Ramos (cell line): ENCODE data around the gene TNFRSF9.
"Not testable (repeated sequence)": the region's sequence is repeated elsewhere in the genome, so short reads cannot be mapped to it uniquely, and the experiment has no call there.

Source experiments
- in situ Hi-C: fragments of 300-500 bp; cut with MboI; formaldehyde crosslinking; loops from one replicate; pipeline ENCODE4 v1.14.3; 2022; ENCODE audit warnings: low sequenced_read_pairs; ENCODE audit not compliant: unreplicated experiment

The TNFRSF9 gene

DNA sequence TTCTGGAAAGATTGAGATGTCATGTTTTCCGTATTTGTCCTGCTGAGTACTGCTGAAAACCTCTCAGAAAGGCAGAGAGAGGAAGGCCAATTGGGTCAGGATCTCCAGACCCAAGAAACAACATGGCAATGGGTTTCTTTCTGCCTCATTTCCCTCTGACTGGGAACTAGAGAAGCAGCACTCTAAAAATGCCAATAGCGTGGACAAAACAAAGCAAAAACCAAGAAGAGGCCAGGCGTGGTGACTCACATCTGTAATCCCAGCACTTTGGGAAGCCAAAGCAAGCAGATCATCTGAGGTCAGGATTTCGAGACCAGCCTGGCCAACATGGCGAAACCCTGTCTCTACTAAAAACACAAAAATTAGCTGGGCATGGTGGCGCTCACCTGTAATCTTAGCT lies 18.3 kb downstream of the TNFRSF9 start:
- in situ Hi-C loops: no loop called here

DNA sequence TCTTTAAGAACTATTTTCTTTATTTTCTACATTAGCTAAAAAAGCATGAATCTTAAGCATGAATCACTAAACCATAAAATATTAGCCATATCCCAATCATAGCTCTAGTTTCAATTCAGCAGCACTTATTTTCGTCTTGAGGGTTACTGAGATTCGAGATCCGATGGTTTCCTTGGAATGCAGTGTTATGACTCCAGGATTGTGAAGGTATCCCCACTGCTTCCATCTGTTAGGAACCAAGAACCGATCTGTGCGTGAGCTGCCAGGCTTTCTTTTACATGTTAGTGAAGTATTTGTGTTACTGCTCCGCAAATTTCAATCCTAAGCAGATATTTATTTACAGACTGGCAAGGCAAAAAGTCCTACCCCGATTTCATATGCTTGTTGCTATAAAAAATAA lies 18.8 kb downstream of the TNFRSF9 start:
- in situ Hi-C loops: no loop called here

DNA sequence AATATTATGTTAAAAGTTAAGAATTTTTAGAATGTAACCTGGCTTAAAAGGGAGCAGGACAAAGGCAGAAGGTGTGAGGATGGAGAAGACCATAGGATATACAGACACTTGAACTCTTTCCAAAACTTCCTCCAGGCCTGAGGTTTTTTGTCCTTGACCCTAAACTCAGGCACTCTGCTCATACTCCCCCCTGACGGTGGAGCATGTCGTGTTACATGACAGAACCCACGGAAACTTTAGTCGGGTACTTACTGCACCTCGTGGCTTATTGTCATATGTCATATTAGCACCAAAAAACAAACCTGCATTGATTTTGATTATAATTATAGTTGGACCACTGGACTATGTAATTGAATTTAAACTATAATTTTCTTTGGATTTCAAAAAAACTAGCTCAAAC lies 20.8 kb downstream of the TNFRSF9 start:
- in situ Hi-C loops: no loop called here

DNA sequence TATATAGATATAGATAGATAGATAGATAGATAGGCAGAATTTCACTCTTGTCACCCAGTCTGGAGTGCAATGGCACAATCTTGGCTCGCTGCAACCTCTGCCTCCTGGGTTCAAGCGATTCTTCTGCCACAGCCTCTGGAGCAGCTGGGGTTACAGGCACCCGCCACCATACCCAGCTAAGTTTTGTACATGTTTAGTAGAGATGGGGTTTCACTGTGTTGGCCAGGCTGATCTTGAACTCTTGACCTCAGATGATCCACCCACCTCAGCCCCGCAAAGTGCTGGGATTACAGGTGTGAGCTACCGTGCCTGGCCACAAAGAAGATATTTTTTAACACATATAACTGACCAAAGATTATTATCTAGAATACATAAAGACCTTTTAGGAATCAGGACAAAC lies 22.7 kb downstream of the TNFRSF9 start:
- in situ Hi-C loops: not testable (repeated sequence)

DNA sequence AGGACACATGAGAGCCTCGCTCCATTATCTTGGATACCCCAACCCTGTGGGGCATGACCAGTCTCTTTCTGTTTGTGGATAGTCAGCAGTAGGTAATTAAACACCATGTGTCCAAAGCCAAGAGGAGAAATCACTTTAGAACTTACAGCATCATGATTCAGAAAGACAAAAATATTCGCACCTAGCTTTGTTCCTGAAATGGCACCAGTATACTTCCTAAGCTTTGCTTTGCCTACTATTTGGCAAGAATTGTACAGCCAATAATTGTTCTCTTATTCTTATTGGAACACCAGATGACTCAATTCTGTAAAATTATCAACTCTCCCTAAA lies 24.2 kb downstream of the TNFRSF9 start:
- in situ Hi-C loops: no loop called here

DNA sequence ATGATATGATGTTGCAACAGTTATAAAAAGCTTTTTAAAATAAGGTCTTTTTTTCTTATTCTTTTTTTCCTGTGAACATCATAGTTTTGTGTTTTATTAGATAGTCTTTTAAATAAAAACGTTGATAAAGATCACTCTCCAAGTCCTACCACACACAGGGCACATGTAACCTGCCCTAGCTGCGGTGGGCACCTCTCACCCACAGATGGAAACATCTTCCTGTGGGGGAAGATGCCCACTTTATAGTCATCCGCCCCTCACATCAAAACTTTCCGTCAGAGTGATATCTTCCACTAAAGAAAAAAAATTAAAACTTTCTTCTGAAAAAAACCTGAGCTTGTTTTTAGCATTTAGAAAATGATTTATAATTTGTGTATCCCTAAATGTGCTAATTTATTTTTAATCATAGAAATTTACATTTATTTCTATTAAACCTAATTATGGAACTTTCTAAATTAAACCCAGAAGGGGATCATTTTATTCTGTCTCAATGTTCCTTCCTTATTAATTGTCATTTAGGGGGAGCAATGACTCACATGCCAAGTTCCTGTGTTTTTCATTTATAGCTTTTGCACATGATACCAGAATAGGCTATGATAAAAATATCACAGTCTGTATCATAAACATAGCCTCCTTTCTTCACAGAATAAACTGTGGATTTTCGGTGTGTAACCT lies 24.7 kb downstream of the TNFRSF9 start:
- in situ Hi-C loops: no loop called here

DNA sequence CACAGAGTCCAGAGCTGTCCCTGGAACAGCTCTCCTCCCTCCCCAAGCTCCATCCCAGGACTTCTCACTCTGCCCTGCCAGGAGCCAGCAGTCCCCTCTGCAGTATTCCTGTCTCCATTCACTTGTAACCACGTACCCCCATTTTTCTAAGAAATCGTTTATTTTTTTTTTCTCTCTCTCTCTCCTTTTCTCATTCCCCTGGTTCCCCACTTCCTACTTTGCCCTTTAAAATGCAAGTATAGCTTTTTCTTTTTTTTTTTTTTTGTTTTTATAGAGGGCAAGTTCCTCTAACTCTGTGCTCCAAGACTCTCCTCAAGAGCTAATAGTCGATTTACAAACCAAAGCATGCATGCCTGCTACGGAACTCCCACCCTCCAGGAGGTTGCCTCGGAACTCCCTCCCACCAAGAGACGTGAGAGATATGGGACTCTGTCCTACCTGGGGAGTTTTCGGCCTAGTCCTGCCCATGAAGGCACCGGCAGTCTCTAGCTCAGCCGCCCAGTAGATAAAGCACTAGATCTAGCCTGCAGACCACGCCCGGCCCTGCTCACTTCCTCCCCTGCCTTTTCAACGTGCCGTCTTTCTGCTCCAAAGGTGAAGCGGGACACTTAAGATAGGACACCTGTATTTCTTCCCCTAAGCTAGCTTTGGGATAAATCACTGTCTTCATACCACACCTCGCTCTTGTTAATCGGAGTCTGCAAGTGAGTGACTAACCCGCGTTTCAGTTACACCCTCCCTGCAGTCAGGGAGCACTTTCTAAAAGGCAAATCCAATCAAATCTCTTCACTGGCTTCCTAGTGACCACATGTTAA lies 27.7 kb downstream of the TNFRSF9 start:
- in situ Hi-C loops: no loop called here

DNA sequence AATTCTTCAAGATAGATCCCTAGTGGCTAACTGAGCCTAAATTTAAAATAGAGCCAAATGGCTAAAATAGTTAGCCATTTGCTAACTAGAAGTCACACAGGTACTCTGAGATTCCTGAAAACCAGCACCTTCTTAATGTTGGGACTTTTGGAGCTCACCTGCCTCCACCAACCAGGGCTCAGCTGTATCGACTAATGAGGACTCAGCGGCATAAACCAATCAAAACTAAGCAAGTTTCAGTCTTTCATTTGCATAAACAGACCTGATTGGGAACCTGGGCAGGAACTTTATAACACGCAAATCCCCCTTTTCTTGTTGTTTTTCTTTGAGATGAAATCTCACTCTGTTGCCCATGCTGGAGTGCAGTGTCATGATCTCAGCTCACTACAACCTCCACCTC lies 28.5 kb downstream of the TNFRSF9 start:
- in situ Hi-C loops: no loop called here

DNA sequence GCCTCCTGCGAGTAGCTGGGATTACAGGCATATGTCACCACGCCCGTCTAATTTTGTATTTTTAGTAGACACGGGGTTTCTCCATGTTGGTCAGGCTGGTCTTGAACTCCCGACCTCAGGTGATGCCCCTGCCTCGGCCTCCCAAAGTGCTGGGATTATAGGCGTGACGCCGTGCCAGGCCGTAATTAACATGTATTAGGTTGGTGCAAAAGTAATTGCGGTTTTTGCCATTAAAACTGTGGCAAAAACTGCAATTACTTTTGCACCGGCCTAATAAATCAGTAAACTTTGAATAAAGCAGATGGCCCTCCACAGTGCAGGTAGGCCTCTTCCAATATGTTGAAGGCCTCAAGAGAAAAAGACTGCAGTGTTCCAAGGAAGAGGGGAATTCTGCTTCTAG lies 35.4 kb downstream of the TNFRSF9 start:
- in situ Hi-C loops: loop anchor here (10.0 kb wide), 1 partner anchor 240 kb away; no protein-coding TSS in a partner anchor

DNA sequence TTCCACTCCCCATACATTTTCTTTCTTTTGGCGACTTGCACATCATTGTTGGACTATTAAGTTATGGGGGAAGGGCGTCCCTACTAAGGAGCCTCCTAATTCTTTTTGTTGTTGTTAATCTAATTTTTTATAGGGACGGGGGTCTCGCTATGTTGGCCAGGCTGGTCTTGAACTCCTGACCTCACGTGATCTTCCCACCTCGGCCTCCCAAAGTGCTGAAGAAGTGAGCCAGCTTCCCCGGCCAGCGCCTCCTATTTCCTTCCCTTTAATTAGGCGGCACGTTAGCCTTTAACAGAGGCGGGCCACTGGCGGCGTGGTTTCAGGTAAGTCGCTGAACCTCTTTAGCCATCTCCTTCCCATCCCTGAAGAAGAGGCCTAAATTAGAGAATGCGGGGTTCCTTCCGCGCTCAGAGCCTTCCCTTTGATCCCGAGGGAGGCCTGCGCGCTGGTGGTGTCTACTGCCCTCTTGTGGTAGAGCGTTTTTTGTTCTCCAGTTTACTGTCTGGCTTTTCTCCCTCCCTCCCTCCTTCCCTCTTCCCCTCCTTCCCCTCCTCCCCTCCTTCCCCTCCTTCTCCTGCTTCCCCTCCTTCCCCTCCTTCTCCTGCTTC lies 38.1 kb downstream of the TNFRSF9 start:
- in situ Hi-C loops: loop anchor here (10.0 kb wide), 1 partner anchor 238 kb away; no protein-coding TSS in a partner anchor

DNA sequence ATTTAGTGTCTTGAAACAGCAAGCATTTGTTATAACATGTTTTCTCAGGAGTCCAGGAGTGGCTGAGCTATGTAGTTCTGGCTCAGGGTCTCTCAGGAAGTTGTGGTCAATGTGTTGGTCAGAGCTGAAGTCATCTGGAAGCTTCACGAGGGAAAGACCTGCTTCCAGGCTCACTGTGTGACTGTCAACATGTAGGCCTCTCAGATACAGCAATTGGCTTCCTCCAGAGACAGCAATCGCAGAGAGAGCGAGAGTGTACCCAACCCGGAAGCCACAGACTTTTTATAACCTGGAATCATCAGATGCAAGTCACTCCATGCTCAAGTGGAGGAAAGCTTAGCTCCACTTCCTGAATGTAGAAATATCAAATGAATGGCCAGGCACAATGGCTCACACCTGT lies 40.9 kb downstream of the TNFRSF9 start:
- in situ Hi-C loops: loop anchor here (10.0 kb wide), 1 partner anchor 235 kb away; no protein-coding TSS in a partner anchor

DNA sequence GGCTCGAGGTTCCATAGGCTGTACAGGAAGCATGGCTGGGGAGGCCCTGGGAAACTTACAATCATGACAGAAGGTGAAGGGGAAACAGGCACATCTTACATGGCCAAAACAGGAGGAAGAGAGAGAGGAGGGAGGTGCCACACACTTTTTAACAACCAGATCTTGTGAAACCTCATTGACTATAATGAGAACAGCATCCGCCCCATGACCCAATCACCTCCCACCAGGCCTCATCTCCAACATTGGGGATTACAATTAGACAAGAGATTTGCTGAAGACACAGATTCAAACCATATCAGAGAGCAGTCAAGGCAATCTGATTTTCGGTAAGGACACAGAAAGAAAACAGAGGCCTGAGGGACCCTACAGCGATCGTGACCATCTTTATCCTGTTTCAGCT lies 41.7 kb downstream of the TNFRSF9 start:
- in situ Hi-C loops: no loop called here

DNA sequence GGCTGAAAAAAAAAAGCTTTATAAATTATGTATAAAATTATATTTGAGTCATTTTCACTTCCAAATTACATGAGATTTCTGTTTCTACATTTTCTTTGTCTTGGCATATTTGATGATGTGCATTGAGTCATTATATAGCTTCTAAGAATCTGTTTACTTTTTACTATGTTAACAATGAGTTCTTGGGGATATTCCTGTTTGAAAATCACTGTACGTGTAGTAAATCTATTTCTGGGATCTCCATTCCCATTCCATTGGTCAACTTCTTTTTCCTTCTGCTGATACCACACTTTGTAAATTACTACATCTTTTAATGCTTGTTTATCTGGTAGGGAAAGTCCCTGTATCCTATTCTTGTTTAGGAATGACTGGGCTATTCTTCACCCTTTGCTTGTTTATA lies 43.6 kb downstream of the TNFRSF9 start:
- in situ Hi-C loops: no loop called here

DNA sequence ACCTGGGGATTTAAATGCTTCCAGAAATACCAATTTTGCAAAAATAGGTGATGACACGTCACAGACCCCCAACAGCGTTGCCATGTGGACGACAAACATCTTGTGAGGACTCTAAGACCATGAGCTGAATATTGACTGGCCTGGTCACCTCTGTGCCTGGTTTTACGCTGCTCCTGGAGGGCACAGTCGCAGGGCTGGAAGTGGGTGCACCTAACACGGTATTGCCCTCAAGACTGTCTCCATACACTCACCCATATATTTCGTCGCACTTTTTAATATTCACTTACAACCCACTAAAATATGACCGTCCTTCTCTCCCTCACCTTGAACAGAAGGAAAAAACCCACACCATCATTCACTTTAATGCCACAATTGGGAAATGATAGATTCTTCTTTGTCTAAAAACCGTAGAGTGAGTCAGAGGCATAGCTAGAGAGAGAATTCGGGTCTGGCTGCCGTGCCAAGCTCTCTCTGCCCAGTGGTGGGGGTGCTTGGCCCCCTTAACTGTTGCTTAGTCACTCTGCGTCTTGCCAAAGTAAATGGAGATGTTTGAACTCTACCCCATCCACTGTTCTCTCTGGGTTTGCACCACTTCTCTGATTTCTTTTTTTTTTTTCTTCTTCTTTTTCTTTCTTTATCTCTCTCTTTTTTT lies 47.0 kb downstream of the TNFRSF9 start:
- in situ Hi-C loops: no loop called here

DNA sequence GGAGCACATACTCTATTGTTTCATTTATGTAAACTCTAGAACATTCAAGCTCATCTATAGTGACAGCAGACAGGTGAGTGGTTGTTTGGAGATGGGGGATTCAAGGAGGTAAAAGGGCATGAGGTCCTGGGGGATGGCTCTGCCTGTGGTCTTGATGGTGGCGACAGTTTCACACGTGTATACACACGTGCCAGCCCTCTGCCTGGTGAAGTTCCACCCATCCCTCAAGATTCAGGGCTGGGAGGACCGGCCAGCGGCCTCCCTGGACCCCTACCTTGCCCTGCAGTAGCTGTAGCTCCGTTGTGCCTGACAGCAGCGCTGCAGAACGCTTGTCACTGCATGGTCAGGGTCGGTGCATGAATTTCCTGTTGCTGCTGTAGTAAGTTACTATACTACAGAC lies 48.8 kb downstream of the TNFRSF9 start:
- in situ Hi-C loops: no loop called here

DNA sequence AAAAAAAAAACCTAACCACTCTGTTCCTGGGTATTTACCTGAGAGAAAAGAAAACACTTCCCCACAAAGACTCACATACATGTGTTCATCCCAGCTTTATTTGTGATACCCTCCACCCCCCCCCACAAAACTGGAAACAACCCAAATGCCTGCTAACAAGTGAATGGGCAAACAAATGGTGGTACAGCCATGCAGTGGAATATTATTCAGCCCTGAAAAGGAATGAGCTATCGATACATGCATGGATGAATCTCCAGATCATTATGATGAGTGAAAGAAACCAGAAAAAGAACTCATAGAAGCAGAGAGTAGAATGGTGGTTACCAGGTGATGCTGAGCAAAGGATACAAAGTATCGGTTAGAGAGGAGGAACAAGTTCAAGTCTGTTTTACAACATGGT lies 49.8 kb downstream of the TNFRSF9 start:
- in situ Hi-C loops: no loop called here

DNA sequence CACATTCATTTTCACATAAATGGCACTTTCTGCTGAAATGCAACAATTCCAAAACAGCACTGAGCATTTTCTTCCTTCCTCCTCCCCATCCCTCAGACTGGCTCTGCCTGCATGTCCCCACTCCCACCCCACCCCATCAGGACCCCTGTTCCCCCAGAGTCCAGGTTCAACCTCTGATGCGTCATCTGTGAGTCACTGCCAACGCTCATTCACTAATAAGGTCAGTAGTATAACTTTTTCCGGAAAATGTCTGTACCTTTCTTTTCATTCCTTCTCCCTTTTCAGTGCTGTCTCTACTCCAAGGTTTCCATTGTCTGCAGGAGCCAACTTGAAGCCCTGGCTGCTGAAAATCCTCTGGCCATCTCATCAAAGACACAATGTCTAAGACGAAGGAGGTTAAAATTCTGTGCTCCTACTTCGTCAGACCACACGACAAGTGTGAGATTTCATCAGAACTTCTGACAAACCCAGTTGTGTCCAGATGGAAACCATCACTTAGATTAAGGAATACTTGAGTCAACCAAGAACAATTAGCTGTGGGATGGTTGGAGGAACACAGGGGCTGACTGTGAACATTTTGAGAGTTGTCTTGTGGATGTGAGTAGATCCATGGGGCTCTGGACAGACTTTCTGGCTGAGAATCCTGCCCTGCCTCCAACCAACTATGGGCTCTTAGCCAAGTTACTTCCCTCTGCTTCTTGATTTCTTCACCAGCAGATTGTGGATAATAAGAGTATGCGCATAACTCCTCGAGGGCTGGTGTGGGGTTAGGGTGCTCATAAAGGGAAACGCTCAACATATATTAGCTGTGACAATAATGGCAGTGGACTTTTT lies 52.2 kb downstream of the TNFRSF9 start:
- in situ Hi-C loops: no loop called here

DNA sequence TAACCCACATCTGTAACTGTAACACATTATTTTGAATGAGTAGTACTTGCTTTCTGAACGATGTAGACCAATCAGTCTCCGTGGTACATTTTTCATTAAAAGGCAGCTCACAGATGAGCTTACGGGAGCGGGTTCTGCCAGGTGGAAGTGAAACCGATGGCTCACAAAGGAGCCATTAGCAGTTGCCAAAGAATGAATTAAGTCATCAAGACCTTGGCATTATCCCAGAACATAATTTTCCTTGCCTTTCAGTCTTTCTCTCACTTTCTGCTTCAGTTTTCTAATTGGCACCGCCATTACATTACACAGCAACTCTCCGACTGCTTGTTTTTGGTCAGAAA lies 54.3 kb downstream of the TNFRSF9 start:
- in situ Hi-C loops: no loop called here

DNA sequence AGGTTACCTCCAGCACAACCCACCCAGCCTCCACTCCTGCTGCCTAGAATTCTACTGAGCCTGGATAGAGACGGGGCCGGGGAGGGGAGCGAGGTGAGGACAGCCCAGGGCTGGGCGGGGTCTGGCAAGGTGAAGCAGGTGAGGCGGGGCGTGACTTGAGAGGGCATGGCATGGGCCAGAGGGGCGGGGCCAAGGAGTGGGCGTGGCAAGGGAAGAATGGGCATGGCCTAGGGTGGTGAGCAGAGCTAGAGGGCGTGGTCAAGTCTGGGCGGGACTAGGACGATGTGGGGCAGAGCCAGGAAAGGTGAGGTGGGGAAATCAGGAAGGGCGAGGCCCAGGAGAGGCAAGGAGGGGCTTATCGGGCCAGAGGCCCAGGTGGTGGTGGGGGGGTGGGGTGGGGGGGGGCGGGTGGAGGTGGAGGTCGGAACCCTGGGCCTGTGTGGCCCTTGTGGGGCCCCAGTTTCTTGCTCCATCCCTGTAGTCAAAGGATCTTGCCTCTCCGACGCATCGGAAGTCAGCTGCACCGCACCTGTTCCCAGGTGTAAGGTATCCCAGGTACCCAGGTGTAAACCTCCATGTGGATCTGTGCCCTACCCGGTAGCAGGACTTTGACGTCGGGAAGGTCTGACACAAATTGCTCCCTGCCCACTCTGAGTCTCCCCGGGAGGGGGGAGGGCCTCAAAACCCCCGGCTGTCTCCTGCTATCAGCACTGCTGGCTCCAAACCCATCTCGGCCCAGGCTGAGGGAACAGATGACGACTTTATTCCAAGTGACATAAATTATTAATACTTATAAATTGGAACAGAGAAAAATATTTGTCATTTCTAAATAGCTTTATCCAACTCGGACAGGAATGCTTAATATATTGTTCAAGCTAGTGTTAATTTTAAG lies 54.9 kb downstream of the TNFRSF9 start:
- in situ Hi-C loops: no loop called here
